ENCODE results near the gene RELCH.

Gene RELCH

DNA sequence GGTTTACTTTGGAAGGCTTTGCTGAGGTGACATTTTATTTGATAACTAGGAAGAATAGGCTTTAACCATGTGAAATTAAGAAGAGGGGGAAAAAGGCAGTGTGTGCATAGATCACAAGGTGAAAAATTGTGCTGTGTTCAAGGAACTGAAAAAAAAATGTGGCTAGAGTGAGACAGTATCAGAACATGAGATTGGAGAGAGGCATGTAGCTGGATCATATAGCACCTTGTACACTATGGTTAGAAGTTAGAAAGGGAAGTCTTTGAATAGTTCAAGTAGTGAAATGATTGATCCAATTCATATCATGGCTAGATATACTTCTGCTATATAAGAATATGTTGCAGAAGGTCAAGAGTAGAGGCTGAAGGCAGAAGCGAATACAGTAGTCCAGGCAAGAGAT is 125.8 kb downstream of the RELCH start:
- Mint-ChIP-seq H3K36me3 (peaks cover 4% of the 10 kb centered on the region), H3K4me1 (ENCODE audit: low read depth) (no peaks in the 10 kb centered on the region), H3K4me3 (no peak overlapping the region), H3K27me3 (no peaks in the 10 kb centered on the region), H3K27ac (no peak overlapping the region), H3K9me3 (ENCODE audit: low read depth) (no peaks in the 10 kb centered on the region)

GRCh38 chr18:62318228-62319180 is 131.4 kb downstream of the RELCH start:
- no peak overlapping the region for H3K4me3 Mint-ChIP-seq
- H3K36me3 Mint-ChIP-seq, result no peaks in the 10 kb centered on the region
- H3K4me1 Mint-ChIP-seq (ENCODE audit: low read depth), result no peaks in the 10 kb centered on the region
- H3K27me3 Mint-ChIP-seq, result peaks cover 11% of the 10 kb centered on the region
- H3K27ac Mint-ChIP-seq, result no peak overlapping the region
- no peaks in the 10 kb centered on the region for H3K9me3 Mint-ChIP-seq (ENCODE audit: low read depth)

DNA sequence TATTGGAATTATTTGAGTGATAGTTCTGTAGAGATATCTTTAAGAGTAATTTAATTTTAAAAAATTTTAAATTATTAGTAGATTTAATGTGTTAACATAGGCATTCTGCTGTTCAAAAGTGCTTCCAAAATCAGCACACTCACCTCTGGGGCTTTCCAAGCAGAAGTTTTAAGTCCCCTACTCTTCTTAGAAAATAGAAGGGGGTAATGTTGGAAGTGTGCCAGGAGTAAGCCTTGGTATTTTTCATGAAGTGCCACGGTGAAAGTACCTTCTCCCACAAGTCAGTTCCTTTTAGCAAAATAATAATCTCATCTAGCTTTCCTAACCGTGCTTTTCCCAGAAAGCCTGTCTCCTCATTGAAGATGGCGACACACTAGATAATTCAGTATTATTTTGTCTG is 134.1 kb downstream of the RELCH start:
- Mint-ChIP-seq H3K4me1 (ENCODE audit: low read depth) (peaks cover 11% of the 10 kb centered on the region), H3K4me3 (no peak overlapping the region), H3K27me3 (peaks cover 24% of the 10 kb centered on the region), H3K9me3 (ENCODE audit: low read depth) (no peaks in the 10 kb centered on the region), H3K27ac (no peak overlapping the region), H3K36me3 (no peaks in the 10 kb centered on the region)

- Mint-ChIP-seq H3K36me3 (no peaks in the 10 kb centered on the region), H3K27ac (no peak overlapping the region), H3K9me3 (ENCODE audit: low read depth) (no peaks in the 10 kb centered on the region), H3K4me3 (peak overlapping the region; percentile 91), H3K27me3 (peaks cover 34% of the 10 kb centered on the region), H3K4me1 (ENCODE audit: low read depth) (peaks cover 18% of the 10 kb centered on the region)
These were observed 136.6 kb downstream of the RELCH start for GRCh38 chr18:62323483-62324180.

DNA sequence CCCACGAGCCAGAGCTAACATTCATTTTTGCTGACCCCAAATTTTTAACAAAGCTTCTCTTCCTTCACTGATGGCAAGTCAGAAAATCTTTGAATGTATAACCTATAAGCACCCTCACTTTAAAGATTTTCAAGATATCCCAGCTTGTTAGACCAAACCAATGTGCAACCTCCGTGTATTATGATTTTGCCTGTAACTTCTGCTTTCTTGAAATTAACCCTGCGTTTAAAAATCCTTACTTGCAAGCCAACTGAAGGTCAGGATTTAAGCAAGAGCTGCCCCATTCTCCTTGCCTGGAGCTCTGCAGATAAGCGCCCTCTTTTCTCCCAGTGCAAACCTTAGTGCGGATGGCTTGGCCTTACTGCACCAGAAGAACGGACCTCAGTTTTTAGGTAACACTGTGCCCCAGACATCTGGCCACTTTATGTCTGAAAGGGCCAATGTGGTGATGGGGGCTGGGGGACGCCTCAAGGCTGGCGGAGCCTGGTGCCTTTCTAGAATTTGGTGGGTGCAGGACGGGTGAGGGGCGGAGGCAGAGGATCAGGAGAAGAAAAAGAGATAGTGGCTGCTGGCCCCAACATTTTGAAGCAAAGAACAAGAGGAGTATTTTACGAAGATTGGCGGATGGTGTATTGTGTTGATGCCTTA is 137.2 kb downstream of the RELCH start:
- Mint-ChIP-seq H3K36me3 (no peaks in the 10 kb centered on the region), H3K9me3 (ENCODE audit: low read depth) (no peaks in the 10 kb centered on the region), H3K4me3 (peak overlapping the region; percentile 91), H3K4me1 (ENCODE audit: low read depth) (peaks cover 24% of the 10 kb centered on the region), H3K27me3 (peaks cover 36% of the 10 kb centered on the region), H3K27ac (peak overlapping the region; percentile 46)

DNA sequence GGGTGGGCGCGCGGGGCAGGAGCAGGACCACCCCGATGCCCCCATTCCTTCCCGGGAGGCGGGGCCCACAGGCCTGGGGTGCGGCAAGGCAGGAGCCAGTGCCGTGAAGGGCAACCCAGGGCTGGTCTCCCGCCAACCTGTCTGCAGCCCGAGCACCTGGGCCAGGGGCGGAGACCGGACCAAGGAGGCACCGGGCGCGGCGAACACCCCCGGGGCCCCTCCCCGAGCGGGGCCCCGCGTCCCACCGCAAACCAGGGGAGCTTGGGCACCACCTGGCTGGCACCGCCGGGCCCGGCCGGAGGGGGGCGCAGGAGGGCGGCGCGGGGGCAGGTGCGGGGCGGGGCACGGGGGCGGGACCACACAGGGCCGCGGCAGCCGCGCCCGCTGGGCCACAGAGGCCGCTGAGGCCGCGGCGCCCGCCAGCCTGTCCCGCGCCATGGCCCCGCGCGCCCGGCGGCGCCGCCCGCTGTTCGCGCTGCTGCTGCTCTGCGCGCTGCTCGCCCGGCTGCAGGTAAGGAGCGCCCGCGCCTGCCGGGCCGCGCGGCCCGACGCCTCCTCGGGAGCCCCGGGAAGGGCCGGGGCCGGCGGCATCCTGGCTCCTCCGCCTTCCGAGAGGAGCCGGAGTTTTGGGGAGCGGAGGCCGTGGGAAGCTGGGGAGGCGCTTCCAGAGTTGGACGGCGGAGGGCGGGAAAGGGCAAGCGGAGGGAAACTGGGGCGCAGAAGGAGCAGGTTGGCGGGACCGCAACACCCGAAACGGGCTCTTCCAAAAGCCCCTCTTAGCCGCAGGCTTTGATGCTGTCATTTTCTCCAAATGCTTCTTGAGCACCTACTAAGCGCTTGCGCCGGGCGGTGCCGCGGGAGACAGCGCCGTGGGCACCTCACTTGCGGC is 138.1 kb downstream of the RELCH start, which contains the start of gene TNFRSF11A:
TNFRSF11A (plus strand) TSS at position 394 of the 889 bp plus-strand sequence; CDS start at position 437, 43 bp downstream.
- Mint-ChIP-seq H3K9me3 (ENCODE audit: low read depth) (no peaks in the 10 kb centered on the region), H3K27me3 (peaks cover 42% of the 10 kb centered on the region), H3K4me1 (ENCODE audit: low read depth) (peaks cover 33% of the 10 kb centered on the region), H3K4me3 (peak within 1 kb of the TSS; percentile 91), H3K36me3 (no peaks in the 10 kb centered on the region), H3K27ac (peak within 1 kb of the TSS; percentile 46)

DNA sequence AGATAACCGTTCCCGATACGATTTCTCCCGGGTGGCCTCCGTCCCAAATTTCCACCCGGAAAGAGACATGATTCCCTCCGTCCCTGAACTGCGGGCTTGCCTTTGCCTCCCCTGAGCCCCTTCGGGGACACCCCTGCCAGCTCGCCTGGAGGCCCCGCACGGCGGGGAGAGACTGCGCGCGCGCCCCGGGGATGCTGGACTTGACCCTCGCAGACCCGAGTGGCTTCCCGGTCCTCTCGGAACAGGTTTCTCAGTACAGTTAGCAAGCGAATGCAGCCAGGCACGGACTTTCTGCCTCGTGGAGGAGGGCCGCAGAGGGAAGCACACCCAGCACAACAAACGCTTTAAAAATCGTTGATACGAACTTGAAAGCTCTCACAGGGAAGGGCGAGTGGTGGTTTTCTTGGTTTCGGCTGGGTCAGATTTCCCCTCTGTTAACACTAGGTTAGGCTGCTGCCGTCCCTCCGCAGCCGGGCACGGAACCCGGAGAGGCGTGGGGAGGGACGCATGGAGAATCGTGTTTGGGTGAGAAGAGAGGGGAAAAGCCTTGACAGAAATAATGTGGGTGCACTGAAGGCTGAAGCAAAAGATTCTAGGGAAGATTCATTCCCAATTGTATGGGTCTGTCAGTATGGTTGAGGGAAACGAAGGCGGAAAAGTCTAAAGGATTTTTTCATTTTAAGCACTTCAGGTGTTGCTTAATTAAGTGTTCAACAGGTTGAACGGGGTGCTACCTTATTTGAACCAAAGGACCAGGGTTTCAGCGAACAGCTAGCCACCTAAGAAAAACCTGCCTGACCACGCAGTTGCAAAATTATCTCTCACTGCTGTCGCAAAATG is 139.0 kb downstream of the RELCH start:
- peak overlapping the region; percentile 83 for H3K4me3 Mint-ChIP-seq
- H3K27me3 Mint-ChIP-seq, result peaks cover 47% of the 10 kb centered on the region
- H3K36me3 Mint-ChIP-seq, result no peaks in the 10 kb centered on the region
- no peaks in the 10 kb centered on the region for H3K9me3 Mint-ChIP-seq (ENCODE audit: low read depth)
- no peak overlapping the region for H3K27ac Mint-ChIP-seq
- H3K4me1 Mint-ChIP-seq (ENCODE audit: low read depth), result peaks cover 37% of the 10 kb centered on the region

GRCh38 chr18:62326646-62327348 is 139.7 kb downstream of the RELCH start:
- Mint-ChIP-seq H3K27me3 (peaks cover 46% of the 10 kb centered on the region), H3K4me3 (peak overlapping the region; percentile 83), H3K4me1 (ENCODE audit: low read depth) (peaks cover 44% of the 10 kb centered on the region), H3K9me3 (ENCODE audit: low read depth) (no peaks in the 10 kb centered on the region), H3K27ac (no peak overlapping the region), H3K36me3 (peaks cover 3% of the 10 kb centered on the region)

GRCh38 chr18:62327977-62328376 is 140.9 kb downstream of the RELCH start:
- peaks cover 46% of the 10 kb centered on the region for H3K4me1 Mint-ChIP-seq (ENCODE audit: low read depth)
- H3K4me3 Mint-ChIP-seq, result no peak overlapping the region
- no peak overlapping the region for H3K27ac Mint-ChIP-seq
- peaks cover 46% of the 10 kb centered on the region for H3K27me3 Mint-ChIP-seq
- peaks cover 3% of the 10 kb centered on the region for H3K36me3 Mint-ChIP-seq
- no peaks in the 10 kb centered on the region for H3K9me3 Mint-ChIP-seq (ENCODE audit: low read depth)

GRCh38 chr18:62328586-62329525 is 141.8 kb downstream of the RELCH start:
- Mint-ChIP-seq H3K9me3 (ENCODE audit: low read depth) (no peaks in the 10 kb centered on the region), H3K4me1 (ENCODE audit: low read depth) (peaks cover 45% of the 10 kb centered on the region), H3K27me3 (peaks cover 40% of the 10 kb centered on the region), H3K36me3 (peaks cover 3% of the 10 kb centered on the region), H3K4me3 (no peak overlapping the region), H3K27ac (no peak overlapping the region)

DNA sequence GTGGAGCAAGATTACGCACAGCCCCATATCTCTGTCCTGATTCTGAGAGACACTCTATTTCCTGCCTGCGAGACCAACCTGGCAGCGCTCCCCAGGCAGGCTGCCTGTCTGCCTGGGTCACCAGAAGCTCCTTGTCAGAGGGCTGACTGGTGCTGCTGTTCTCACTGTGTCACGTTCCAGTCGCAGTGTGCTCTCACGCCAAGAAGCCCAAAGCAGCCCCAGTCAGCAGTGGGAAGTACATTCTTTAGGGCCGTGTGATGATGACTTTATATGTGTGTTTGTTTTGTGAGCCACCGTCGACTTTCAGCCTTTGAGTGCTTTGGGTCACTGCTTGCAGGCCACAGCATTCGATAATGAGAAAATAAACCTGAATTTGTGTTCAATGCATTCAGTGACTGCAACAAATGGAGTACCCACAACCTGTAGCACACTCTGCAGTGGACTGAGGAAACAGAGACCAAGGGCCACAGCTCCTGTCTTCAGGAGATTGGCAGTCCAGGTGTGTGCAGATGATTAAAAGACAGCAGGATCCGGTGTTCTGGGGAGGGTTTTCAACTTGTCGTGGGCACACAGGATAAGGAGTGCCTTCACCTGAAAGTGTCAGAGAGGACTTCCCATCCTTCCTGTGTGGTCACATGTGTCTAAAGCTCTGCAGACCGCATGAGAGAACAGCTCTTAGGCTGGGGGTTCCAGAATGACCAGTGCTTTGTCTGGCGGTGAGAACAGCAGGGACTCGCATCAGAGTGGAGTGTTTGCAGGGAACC is 142.8 kb downstream of the RELCH start:
- no peak overlapping the region for H3K27ac Mint-ChIP-seq

DNA sequence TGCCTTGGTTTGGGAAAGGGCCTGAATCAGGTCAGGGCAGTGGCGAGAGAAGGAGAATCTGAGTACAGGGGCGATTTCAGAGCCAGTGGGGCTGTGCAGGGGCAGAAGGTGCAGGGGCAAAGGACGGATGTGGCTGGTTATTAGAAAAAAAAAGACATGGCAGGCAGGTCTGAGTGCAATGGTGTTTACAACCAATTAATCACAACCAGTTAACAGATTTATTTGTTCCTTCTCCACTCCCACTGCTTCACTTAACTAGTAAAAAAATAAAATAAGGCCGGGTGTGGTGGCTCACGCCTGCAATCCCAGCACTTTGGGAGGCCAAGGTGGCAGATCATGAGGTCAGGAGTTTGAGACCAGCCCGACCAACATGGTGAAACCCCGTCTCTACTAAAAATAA is 143.6 kb downstream of the RELCH start:
- Mint-ChIP-seq H3K4me1 (ENCODE audit: low read depth) (peaks cover 38% of the 10 kb centered on the region), H3K4me3 (no peak overlapping the region), H3K27ac (no peak overlapping the region), H3K9me3 (ENCODE audit: low read depth) (no peaks in the 10 kb centered on the region), H3K36me3 (peaks cover 3% of the 10 kb centered on the region), H3K27me3 (peaks cover 35% of the 10 kb centered on the region)

More for the DNA sequence above, 142.8 kb downstream of the RELCH start:
- peaks cover 3% of the 10 kb centered on the region for H3K36me3 Mint-ChIP-seq
- peaks cover 38% of the 10 kb centered on the region for H3K4me1 Mint-ChIP-seq (ENCODE audit: low read depth)
- no peaks in the 10 kb centered on the region for H3K9me3 Mint-ChIP-seq (ENCODE audit: low read depth)
- H3K27me3 Mint-ChIP-seq, result peaks cover 35% of the 10 kb centered on the region
- peak overlapping the region; percentile 17 for H3K4me3 Mint-ChIP-seq

All from activated naive CD8-positive, alpha-beta T cell (primary cell).